Endothelial cell of hepatic sinusoid (primary cell): Measurements from ENCODE around the gene MAP10.

Experiments used
- in situ Hi-C: cut with HindIII; loops from 2 replicates; pipeline ENCODE4 v1.10.0; 2017; ENCODE audit warnings: low sequenced_read_pairs

MAP10 gene

GRCh38 chr1:232853994-232854797 lies 49.0 kb downstream of the MAP10 start:
- in situ Hi-C loops: loop anchor here (5.0 kb wide), 1 partner anchor 43 kb away; no protein-coding TSS in a partner anchor

GRCh38 chr1:232854798-232855159 lies 49.6 kb downstream of the MAP10 start:
- in situ Hi-C loops: loop anchor here (5.0 kb wide), 1 partner anchor 43 kb away; no protein-coding TSS in a partner anchor

GRCh38 chr1:232856541-232856940 lies 51.3 kb downstream of the MAP10 start:
- in situ Hi-C loops: no loop called here
